Measurements from ENCODE around the gene FKBP3. TPM values are rescaled to one million over a fixed set of nuclear protein-coding genes. Genes with fewer than 3 reads are reported as not detected.

Gene FKBP3
- total and polyA plus RNA-seq, 11 donors: 66.8 to 226 (median 99.1) TPM

GRCh38 chr14:45078323-45078722 is 56.0 kb downstream of the FKBP3 start:
- TF ChIP-seq POLR2A (IDR thresholded peaks at IDR 0.05): no peak
- TF ChIP-seq CTCF (IDR thresholded peaks at IDR 0.05): no peak
- WGBS, 4 donors: 87 to 95% (median 93%) methylated on average over 1 of the region's 1 CpG
- intact Hi-C loops (cut with DNase I): loop anchor here in 1 of 10 donors (10.0 kb wide), 1 partner anchor 114 kb away; the partner anchor contains the start of genes KLHL28 and TOGARAM1
- ATAC-seq: no peak
- Histone ChIP-seq H3K27me3 (no peaks in the 10 kb centered on the region), H3K9me3 (no peaks in the 10 kb centered on the region), H3K27ac (no peak overlapping the region), H3K4me3 (no peak overlapping the region), H3K36me3 (peaks cover 0 to 8% (median 0%) of the 10 kb centered on the region in 9 donors), H3K4me1 (peaks cover 0 to 3% (median under 1%) of the 10 kb centered on the region in 12 donors)
- DNase-seq: no peak

- 54 to 64% (median 57%) methylated on average over 5 of the region's 5 CpGs for WGBS, 4 donors
- Histone ChIP-seq H3K27me3 (no peaks in the 10 kb centered on the region), H3K4me3 (no peak overlapping the region), H3K27ac (peak overlapping the region in 1 of 12 donors; percentile 24), H3K4me1 (peaks cover 0 to 1% (median 0%) of the 10 kb centered on the region in 12 donors), H3K36me3 (peaks cover 0 to 32% (median 13%) of the 10 kb centered on the region in 9 donors), H3K9me3 (no peaks in the 10 kb centered on the region)
- intact Hi-C loops (cut with DNase I): loop anchor here in 1 of 10 donors (10.0 kb wide), 1 partner anchor 109 kb away; the partner anchor contains the start of genes KLHL28 and TOGARAM1
- DNase-seq: no peak
- no peak for TF ChIP-seq CTCF (IDR thresholded peaks at IDR 0.05)
- TF ChIP-seq POLR2A (IDR thresholded peaks at IDR 0.05): no peak
- peak in 1 of 4 donors; percentile 55 for ATAC-seq
Measured at GRCh38 chr14:45073231-45073879, 60.9 kb downstream of the FKBP3 start.

- Histone ChIP-seq H3K27me3 (no peaks in the 10 kb centered on the region), H3K36me3 (peaks cover 0 to 40% (median 14%) of the 10 kb centered on the region in 9 donors), H3K4me1 (peaks cover 0 to 6% (median 0%) of the 10 kb centered on the region in 12 donors), H3K4me3 (no peak overlapping the region), H3K27ac (no peak overlapping the region), H3K9me3 (no peaks in the 10 kb centered on the region)
- intact Hi-C loops (cut with DNase I): loop anchor here in 1 of 10 donors (10.0 kb wide), 1 partner anchor 107 kb away; the partner anchor contains the start of genes KLHL28 and TOGARAM1
- no peak for ATAC-seq
- no peak for DNase-seq
- TF ChIP-seq POLR2A (IDR thresholded peaks at IDR 0.05): no peak
- no peak for TF ChIP-seq CTCF (IDR thresholded peaks at IDR 0.05)
- 92 to 96% (median 94%) methylated on average over 6 of the region's 6 CpGs for WGBS, 4 donors
Measured at GRCh38 chr14:45072126-45072525, 62.2 kb downstream of the FKBP3 start.

GRCh38 chr14:45070215-45070614 is 64.1 kb downstream of the FKBP3 start:
- Histone ChIP-seq H3K4me3 (no peak overlapping the region), H3K27me3 (no peaks in the 10 kb centered on the region), H3K27ac (no peak overlapping the region), H3K36me3 (peaks cover 0 to 47% (median 14%) of the 10 kb centered on the region in 9 donors), H3K9me3 (no peaks in the 10 kb centered on the region), H3K4me1 (peaks cover 0 to 19% (median 4%) of the 10 kb centered on the region in 12 donors)
- TF ChIP-seq POLR2A (IDR thresholded peaks at IDR 0.05) (no peak), CTCF (IDR thresholded peaks at IDR 0.05) (no peak)
- DNase-seq (no peak), ATAC-seq (no peak)
- intact Hi-C loops (cut with DNase I): loop anchor here in 1 of 10 donors (10.0 kb wide), 1 partner anchor 105 kb away; the partner anchor contains the start of genes KLHL28 and TOGARAM1
- WGBS, 4 donors: 86 to 97% (median 91%) methylated on average over 1 of the region's 1 CpG
